ENCODE results near the gene NLGN1. TPM values are rescaled to one million over a fixed set of nuclear protein-coding genes. Genes with fewer than 3 reads are reported as not detected.

Gene NLGN1
- total RNA-seq, 1 experiment from 2014 or later = not detected

- H3K4me2 ChIP-seq (ENCODE audit: low read length) = no peak overlapping the region
- CTCF ChIA-PET = no interaction called here
- no peak overlapping the region for H3K4me3 ChIP-seq (replicated peaks in 1 of 2; ENCODE audit: low read depth in 1 of 2, low read length in 2 of 2)
- no peak for ATAC-seq
- H3K9me2 ChIP-seq (ENCODE audit: insufficient read depth) = no peaks in the 10 kb centered on the region
- POLR2A ChIA-PET = no interaction called here
- no peaks in the 10 kb centered on the region for H3K79me2 ChIP-seq (ENCODE audit: insufficient read depth, low read length)
- H3K27ac ChIP-seq (ENCODE audit: low read depth, low read length) = no peak overlapping the region
- no peaks in the 10 kb centered on the region for H3K9me3 ChIP-seq (ENCODE audit: control insufficient read depth in 1 of 2, insufficient read depth in 1 of 2, low read depth in 1 of 2, low read length in 2 of 2)
- intact Hi-C loops (cut with micrococcal nuclease) = no loop called here
- BruUV-seq (replicated peaks) = no TSS peak
- no peaks in the 10 kb centered on the region for H3K36me3 ChIP-seq (ENCODE audit: control insufficient read depth in 1 of 2, insufficient read depth in 2 of 2, low read length in 2 of 2)
- H3K27me3 ChIP-seq (ENCODE audit: insufficient read depth, low read length) = no peaks in the 10 kb centered on the region
- no peak for DNase-seq (ENCODE audit: low read depth, low spot score)
- no peaks in the 10 kb centered on the region for H4K20me1 ChIP-seq (ENCODE audit: insufficient read depth)
- TF ChIP-seq SP1 (IDR thresholded peaks at IDR 0.05; ENCODE audit: low read depth) (no peak), EZH2 (IDR thresholded peaks at IDR 0.05) (no peak), SRF (IDR thresholded peaks at IDR 0.05; ENCODE audit: low read depth) (no peak), ZNF274 (IDR thresholded peaks at IDR 0.05; ENCODE audit: low read depth, low read length) (no peak), CBX3 (IDR thresholded peaks at IDR 0.05; ENCODE audit: low read depth) (no peak), POLR2AphosphoS5 (IDR thresholded peaks at IDR 0.05; ENCODE audit: low read depth, low read length) (no peak), ATF3 (IDR thresholded peaks at IDR 0.05) (no peak), TCF7L2 (IDR thresholded peaks at IDR 0.05; ENCODE audit: borderline replicate concordance, extremely low read depth, insufficient read depth, insufficient read length) (no peak), SIN3A (IDR thresholded peaks at IDR 0.05; ENCODE audit: low read depth) (no peak), YY1 (IDR thresholded peaks at IDR 0.05; ENCODE audit: extremely low read depth, insufficient replicate concordance, low read depth, low read length) (no peak), CTCF (IDR thresholded peaks at IDR 0.05 in 2 of 3, conservative IDR thresholded peaks at IDR 0.05 in 1 of 3; ENCODE audit: borderline replicate concordance in 1 of 3, insufficient read depth in 1 of 3, low read depth in 2 of 3, low read length in 2 of 3) (no peak), ELF1 (IDR thresholded peaks at IDR 0.05; ENCODE audit: borderline replicate concordance, low read depth) (no peak), POLR2A (IDR thresholded peaks at IDR 0.05; ENCODE audit: borderline replicate concordance, extremely low read depth, insufficient read depth, insufficient read length) (no peak), RAD21 (IDR thresholded peaks at IDR 0.05; ENCODE audit: low read depth) (no peak), EGR1 (IDR thresholded peaks at IDR 0.05; ENCODE audit: low read depth) (no peak), ZBTB33 (IDR thresholded peaks at IDR 0.05; ENCODE audit: extremely low read depth, insufficient replicate concordance, low read length) (no peak), EZH2phosphoT487 (IDR thresholded peaks at IDR 0.05; ENCODE audit: borderline replicate concordance) (no peak), JUND (IDR thresholded peaks at IDR 0.05) (no peak), ZFX (IDR thresholded peaks at IDR 0.05) (no peak), REST (IDR thresholded peaks at IDR 0.05; ENCODE audit: low read depth) (no peak)
- H3K4me1 ChIP-seq (ENCODE audit: control insufficient read depth in 1 of 2, insufficient read depth in 2 of 2, low read length in 2 of 2) = no peaks in the 10 kb centered on the region
- H2AFZ ChIP-seq (ENCODE audit: low read depth, low read length, poor library complexity, severe bottlenecking) = no peak overlapping the region
- RAD21 ChIA-PET (ENCODE audit: low non-redundant PET in 1 of 2, low total read pairs in 2 of 2, uncharacterized antibody in 2 of 2, unreplicated experiment in 2 of 2) = no interaction called here
- no peak overlapping the region for H3K9ac ChIP-seq (ENCODE audit: low read length)
Measured at GRCh38 chr3:174098746-174099145, 701.2 kb downstream of the NLGN1 start.
